Mucosa of descending colon (tissue), 3 donors: ENCODE results near the gene NCDN. TPM values are rescaled to one million over a fixed set of nuclear protein-coding genes. Genes with fewer than 3 reads are reported as not detected.

Source experiments
- ATAC-seq: fragments of 200-7000 bp; cut with Tn5 transposase; one replicate; pipeline ENCODE4 v1.9.1; 2020; ENCODE audit warnings: mild to moderate bottlenecking, moderate library complexity
- DNase-seq, 3 donors: peaks; one replicate each; pipeline ENCODE4 v3.0.0-alpha.2; 2020
- H3K36me3 ChIP-seq: fragments of 200-600 bp; one replicate; pipeline ENCODE4 v1.8.0; 2021; ENCODE audit warnings: low read depth, mild to moderate bottlenecking
- H3K4me1 ChIP-seq: fragments of 200-600 bp; one replicate; pipeline ENCODE4 v1.8.0; 2021; ENCODE audit warnings: low read depth, mild to moderate bottlenecking
- H3K4me3 ChIP-seq: fragments of 200-600 bp; one replicate; pipeline ENCODE4 v1.8.0; 2021; ENCODE audit warnings: mild to moderate bottlenecking
- H3K9me3 ChIP-seq: fragments of 200-600 bp; one replicate; pipeline ENCODE4 v1.8.0; 2021; ENCODE audit warnings: mild to moderate bottlenecking
- CTCF ChIP-seq: fragments of 200-600 bp; IDR thresholded peaks from one replicate; pipeline ENCODE4 v1.8.0; 2022; ENCODE audit warnings: antibody characterized with exemption, mild to moderate bottlenecking
- intact Hi-C, 2 donors: fragments of 100-400 bp; cut with DNase I in 1 of 2; cut with micrococcal nuclease in 1 of 2; formaldehyde crosslinking; loops; one replicate each; pipeline versions ENCODE4 v1.11.0 to v1.11.1; 2022; cut with DNase I, micrococcal nuclease
- total RNA-seq, 3 donors: library from RNA; stranded (reverse); fragmentation: NEBNext Ultra II Directional in 2 of 3; extraction: Animal tissue kit (Norgen Biotek cat#: 25700) in 2 of 3; gene quantifications; one replicate each; pipeline versions ENCODE4 v1.2.1 to v1.2.4, GENCODE V29; 2021 to 2023
- donor health status: DM: no; HTN: no; CAD: no; lungs with moderate emphysema.
- donor health status: DM: no; HTN: no; CAD: no.
- donor health status: DM: no; HTN: yes; CAD: no.

Gene NCDN
- total RNA-seq, 3 donors from 2014 or later = 6.7 to 30.4 (median 11.2) TPM

GRCh38 chr1:35539824-35540261, 17.8 kb upstream of the NCDN start:
- Histone ChIP-seq H3K36me3 (no peaks in the 10 kb centered on the region), H3K4me1 (peaks cover 8% of the 10 kb centered on the region), H3K9me3 (no peaks in the 10 kb centered on the region), H3K4me3 (no peak overlapping the region)
- intact Hi-C loops = no loop called here
- TF ChIP-seq CTCF = no peak
- ATAC-seq (no peak), DNase-seq (no peak)

GRCh38 chr1:35544976-35545375, 12.6 kb upstream of the NCDN start:
- TF ChIP-seq CTCF = no peak
- DNase-seq = peak in 1 of 3 donors; percentile 30
- intact Hi-C loops = no loop called here
- no peaks in the 10 kb centered on the region for H3K36me3 ChIP-seq
- ATAC-seq = peak; percentile 54
- H3K4me3 ChIP-seq = no peak overlapping the region
- H3K4me1 ChIP-seq = peaks cover 4% of the 10 kb centered on the region
- no peaks in the 10 kb centered on the region for H3K9me3 ChIP-seq

GRCh38 chr1:35546614-35547013, 11.0 kb upstream of the NCDN start:
- Histone ChIP-seq H3K36me3 (no peaks in the 10 kb centered on the region), H3K4me1 (no peaks in the 10 kb centered on the region), H3K4me3 (no peak overlapping the region), H3K9me3 (no peaks in the 10 kb centered on the region)
- no peak for ATAC-seq
- no peak for TF ChIP-seq CTCF
- intact Hi-C loops = no loop called here
- DNase-seq = no peak

DNA sequence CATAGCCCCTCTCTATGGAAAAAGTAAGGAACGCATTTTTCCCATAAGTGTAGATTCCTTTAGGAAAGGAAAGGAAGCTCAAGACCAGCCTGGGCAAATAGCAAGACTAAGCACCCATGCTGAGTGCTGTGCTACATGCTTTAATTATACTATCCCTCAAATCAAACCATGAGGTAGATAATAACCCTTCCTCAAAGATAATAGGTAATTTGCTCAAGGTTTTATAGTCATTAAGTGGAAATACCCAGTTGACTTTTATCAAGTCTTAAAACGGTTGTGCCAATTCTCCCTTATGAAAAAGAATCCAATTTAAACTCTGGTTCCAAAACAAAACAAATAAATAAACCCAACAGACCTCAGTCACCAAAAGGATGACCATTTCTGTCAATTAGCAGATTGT, 3.7 kb upstream of the NCDN start:
- DNase-seq = no peak
- Histone ChIP-seq H3K4me1 (peaks cover 25% of the 10 kb centered on the region), H3K9me3 (no peaks in the 10 kb centered on the region), H3K4me3 (no peak overlapping the region), H3K36me3 (peaks cover 7% of the 10 kb centered on the region)
- no peak for TF ChIP-seq CTCF
- intact Hi-C loops = no loop called here
- ATAC-seq = no peak

GRCh38 chr1:35554266-35555211, 3.1 kb upstream of the NCDN start:
- Histone ChIP-seq H3K4me3 (no peak overlapping the region), H3K4me1 (peaks cover 25% of the 10 kb centered on the region), H3K9me3 (no peaks in the 10 kb centered on the region), H3K36me3 (peaks cover 7% of the 10 kb centered on the region)
- TF ChIP-seq CTCF = no peak
- intact Hi-C loops = no loop called here
- DNase-seq (peak in 1 of 3 donors; percentile 45), ATAC-seq (no peak)
